GM19099 (cell line): ENCODE measurements around the gene C3orf18.

Experiments
- POLR2A ChIP-seq: IDR thresholded peaks from 3 replicates; pipeline ENCODE4 v1.6.1; 2011; ENCODE audit warnings: low read depth; ENCODE audit not compliant: insufficient read length; ENCODE audit errors: extremely low read depth

Gene C3orf18

GRCh38 chr3:50573566-50574443 lies 6.3 kb upstream of the C3orf18 start:
- no peak for TF ChIP-seq POLR2A

- no peak for TF ChIP-seq POLR2A
These were observed 5.3 kb upstream of the C3orf18 start for GRCh38 chr3:50572801-50573371.

- no peak for TF ChIP-seq POLR2A
These were observed 4.6 kb upstream of the C3orf18 start for GRCh38 chr3:50572158-50572557.

- TF ChIP-seq POLR2A: no peak
These were observed 3.9 kb upstream of the C3orf18 start for GRCh38 chr3:50571486-50571885.

- no peak for TF ChIP-seq POLR2A
These were observed 3.1 kb upstream of the C3orf18 start for GRCh38 chr3:50570508-50571279.

GRCh38 chr3:50568947-50569749 lies 1.6 kb upstream of the C3orf18 start, which contains the start of gene HEMK1:
HEMK1 (plus strand) TSS chr3:50569522; CDS start chr3:50571105, 1,583 bp downstream.
- peak; percentile 67 for TF ChIP-seq POLR2A

- TF ChIP-seq POLR2A: no peak
These were observed 549 bp downstream of the C3orf18 start for GRCh38 chr3:50567011-50567385.

- TF ChIP-seq POLR2A: no peak
These were observed 3.2 kb downstream of the C3orf18 start for GRCh38 chr3:50564321-50564720.

- no peak for TF ChIP-seq POLR2A
These were observed 3.7 kb downstream of the C3orf18 start for GRCh38 chr3:50563867-50564266.

- no peak for TF ChIP-seq POLR2A
These were observed 4.7 kb downstream of the C3orf18 start for GRCh38 chr3:50562861-50563260.

GRCh38 chr3:50559702-50560101 lies 7.8 kb downstream of the C3orf18 start:
- TF ChIP-seq POLR2A: no peak

GRCh38 chr3:50557915-50558314 lies 9.6 kb downstream of the C3orf18 start:
- TF ChIP-seq POLR2A: no peak

GRCh38 chr3:50557106-50557505 lies 10.4 kb downstream of the C3orf18 start:
- no peak for TF ChIP-seq POLR2A

- TF ChIP-seq POLR2A: no peak
These were observed 13.0 kb downstream of the C3orf18 start for GRCh38 chr3:50554553-50554952.

- TF ChIP-seq POLR2A: no peak
These were observed 14.9 kb downstream of the C3orf18 start for GRCh38 chr3:50552598-50552997.
